GF-D8 (cell line): ENCODE results near the gene MAPT.

Experiments used
- DNase-seq: peaks from one replicate; lab custom pipeline; 2025; lab: John Stamatoyannopoulos, UW

The MAPT gene

GRCh38 chr17:46028981-46029565 lies 134.7 kb downstream of the MAPT start:
- DNase-seq = no peak

- DNase-seq = no peak
Measured at GRCh38 chr17:46029627-46030026, 135.3 kb downstream of the MAPT start.

GRCh38 chr17:46030752-46031151 lies 136.4 kb downstream of the MAPT start:
- DNase-seq = no peak

GRCh38 chr17:46031440-46031839 lies 137.1 kb downstream of the MAPT start:
- DNase-seq = no peak

GRCh38 chr17:46031920-46032319 lies 137.6 kb downstream of the MAPT start:
- no peak for DNase-seq

GRCh38 chr17:46032909-46033308 lies 138.6 kb downstream of the MAPT start:
- DNase-seq = no peak

GRCh38 chr17:46033392-46033791 lies 139.0 kb downstream of the MAPT start:
- DNase-seq = no peak

- DNase-seq = no peak
Measured at GRCh38 chr17:46035112-46035818, 140.9 kb downstream of the MAPT start.

- DNase-seq = no peak
Measured at GRCh38 chr17:46036491-46036890, 142.1 kb downstream of the MAPT start.

- DNase-seq = no peak
Measured at GRCh38 chr17:46037722-46038255, 143.4 kb downstream of the MAPT start.

- DNase-seq = no peak
Measured at GRCh38 chr17:46038414-46038813, 144.1 kb downstream of the MAPT start.

- no peak for DNase-seq
Measured at GRCh38 chr17:46038937-46039336, 144.6 kb downstream of the MAPT start.

- DNase-seq = no peak
Measured at GRCh38 chr17:46039592-46040186, 145.3 kb downstream of the MAPT start.

GRCh38 chr17:46042246-46042645 lies 147.9 kb downstream of the MAPT start:
- DNase-seq = no peak

- no peak for DNase-seq
Measured at GRCh38 chr17:46042925-46043324, 148.6 kb downstream of the MAPT start.

GRCh38 chr17:46043606-46044005 lies 149.3 kb downstream of the MAPT start:
- no peak for DNase-seq

GRCh38 chr17:46044286-46044928 lies 150.1 kb downstream of the MAPT start:
- peak; percentile 32 for DNase-seq

- no peak for DNase-seq
Measured at GRCh38 chr17:46044989-46045388, 150.6 kb downstream of the MAPT start.

GRCh38 chr17:46045639-46046038 lies 151.3 kb downstream of the MAPT start:
- no peak for DNase-seq

- no peak for DNase-seq
Measured at GRCh38 chr17:46046957-46047356, 152.6 kb downstream of the MAPT start.

GRCh38 chr17:46047398-46047797 lies 153.0 kb downstream of the MAPT start:
- DNase-seq = no peak

GRCh38 chr17:46047856-46048255 lies 153.5 kb downstream of the MAPT start:
- no peak for DNase-seq

GRCh38 chr17:46049656-46050055 lies 155.3 kb downstream of the MAPT start:
- DNase-seq = no peak
